ENCODE measurements around the gene GALNT10.
"Not testable (repeated sequence)": the region's sequence is repeated elsewhere in the genome, so short reads cannot be mapped to it uniquely, and the experiment has no call there.

Gene GALNT10

GRCh38 chr5:154359221-154359573 lies 168.7 kb downstream of the GALNT10 start:
- DNase-seq: no peak

- not testable (repeated sequence) for DNase-seq
These were observed 169.7 kb downstream of the GALNT10 start for GRCh38 chr5:154360241-154360640.

- DNase-seq: no peak
These were observed 172.9 kb downstream of the GALNT10 start for GRCh38 chr5:154363411-154363810.

- no peak for DNase-seq
These were observed 174.2 kb downstream of the GALNT10 start for GRCh38 chr5:154364771-154365170.

GRCh38 chr5:154365823-154366222 lies 175.3 kb downstream of the GALNT10 start:
- no peak for DNase-seq

GRCh38 chr5:154366353-154366752 lies 175.8 kb downstream of the GALNT10 start:
- DNase-seq: no peak

- no peak for DNase-seq
These were observed 176.6 kb downstream of the GALNT10 start for GRCh38 chr5:154367101-154367500.

- DNase-seq: peak; percentile 97
These were observed 177.7 kb downstream of the GALNT10 start for GRCh38 chr5:154368041-154368800.

- DNase-seq: peak; percentile 26
These were observed 179.1 kb downstream of the GALNT10 start for GRCh38 chr5:154369682-154370081.

GRCh38 chr5:154370119-154370518 lies 179.6 kb downstream of the GALNT10 start:
- peak; percentile 34 for DNase-seq

GRCh38 chr5:154370813-154371212 lies 180.3 kb downstream of the GALNT10 start:
- DNase-seq: no peak

- peak; percentile 90 for DNase-seq
These were observed 181.2 kb downstream of the GALNT10 start for GRCh38 chr5:154371687-154372086.

- no peak for DNase-seq
These were observed 182.1 kb downstream of the GALNT10 start for GRCh38 chr5:154372661-154373060.

GRCh38 chr5:154373326-154373725 lies 182.8 kb downstream of the GALNT10 start:
- no peak for DNase-seq

GRCh38 chr5:154373729-154374179 lies 183.2 kb downstream of the GALNT10 start:
- no peak for DNase-seq

- no peak for DNase-seq
These were observed 183.7 kb downstream of the GALNT10 start for GRCh38 chr5:154374264-154374663.

GRCh38 chr5:154375329-154376008 lies 184.9 kb downstream of the GALNT10 start:
- DNase-seq: no peak

GRCh38 chr5:154376481-154376880 lies 185.9 kb downstream of the GALNT10 start:
- DNase-seq: no peak

- no peak for DNase-seq
These were observed 187.4 kb downstream of the GALNT10 start for GRCh38 chr5:154377754-154378533.

GRCh38 chr5:154380263-154380662 lies 189.7 kb downstream of the GALNT10 start:
- no peak for DNase-seq

GRCh38 chr5:154384480-154385235 lies 194.1 kb downstream of the GALNT10 start:
- no peak for DNase-seq

- DNase-seq: no peak
These were observed 194.6 kb downstream of the GALNT10 start for GRCh38 chr5:154385236-154385512.

All from NCI-H226 (cell line).